ENCODE data around the gene NUFIP2. TPM values are rescaled to one million over a fixed set of nuclear protein-coding genes. Genes with fewer than 3 reads are reported as not detected.

NUFIP2 gene
- total and polyA plus RNA-seq, 10 of the 15 experiments (the other 5 are each of a cell fraction or from before 2014, with no cell fraction given) = 3.7 to 32.3 (median 14.5) TPM

DNA sequence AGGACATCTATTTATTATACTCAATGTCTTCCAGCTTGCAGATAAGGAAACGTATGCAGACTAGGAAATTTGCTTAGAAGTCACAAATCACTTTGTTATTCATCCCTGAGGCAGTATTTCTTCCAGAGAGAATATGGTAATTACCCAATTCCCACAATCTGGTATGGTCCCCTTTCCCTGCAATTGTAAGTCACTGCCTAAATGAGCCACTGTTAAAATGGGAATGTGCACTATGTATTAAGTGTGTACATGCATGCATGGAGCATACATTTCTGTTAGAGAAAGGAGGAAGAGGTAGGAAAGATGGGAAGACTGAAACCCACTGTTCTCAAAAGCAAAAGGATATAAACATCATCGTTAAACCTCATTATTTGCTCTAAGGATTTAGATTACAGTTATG is 10.0 kb downstream of the NUFIP2 start (continued):
- TF ChIP-seq, protein P1, sequence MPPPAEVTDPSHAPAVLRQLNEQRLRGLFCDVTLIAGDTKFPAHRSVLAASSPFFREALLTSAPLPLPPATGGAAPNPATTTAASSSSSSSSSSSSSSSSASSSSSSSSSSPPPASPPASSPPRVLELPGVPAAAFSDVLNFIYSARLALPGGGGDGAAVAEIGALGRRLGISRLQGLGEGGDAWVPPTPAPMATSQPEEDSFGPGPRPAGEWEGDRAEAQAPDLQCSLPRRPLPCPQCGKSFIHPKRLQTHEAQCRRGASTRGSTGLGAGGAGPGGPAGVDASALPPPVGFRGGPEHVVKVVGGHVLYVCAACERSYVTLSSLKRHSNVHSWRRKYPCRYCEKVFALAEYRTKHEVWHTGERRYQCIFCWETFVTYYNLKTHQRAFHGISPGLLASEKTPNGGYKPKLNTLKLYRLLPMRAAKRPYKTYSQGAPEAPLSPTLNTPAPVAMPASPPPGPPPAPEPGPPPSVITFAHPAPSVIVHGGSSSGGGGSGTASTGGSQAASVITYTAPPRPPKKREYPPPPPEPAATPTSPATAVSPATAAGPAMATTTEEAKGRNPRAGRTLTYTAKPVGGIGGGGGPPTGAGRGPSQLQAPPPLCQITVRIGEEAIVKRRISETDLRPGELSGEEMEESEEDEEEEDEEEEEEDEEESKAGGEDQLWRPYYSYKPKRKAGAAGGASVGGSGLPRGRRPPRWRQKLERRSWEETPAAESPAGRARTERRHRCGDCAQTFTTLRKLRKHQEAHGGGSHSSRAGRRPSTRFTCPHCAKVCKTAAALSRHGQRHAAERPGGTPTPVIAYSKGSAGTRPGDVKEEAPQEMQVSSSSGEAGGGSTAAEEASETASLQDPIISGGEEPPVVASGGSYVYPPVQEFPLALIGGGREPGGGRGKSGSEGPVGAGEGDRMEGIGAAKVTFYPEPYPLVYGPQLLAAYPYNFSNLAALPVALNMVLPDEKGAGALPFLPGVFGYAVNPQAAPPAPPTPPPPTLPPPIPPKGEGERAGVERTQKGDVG (CRISPR knock-in tag; IDR thresholded peaks at IDR 0.05) = no peak
- TF ChIP-seq EGR1 (IDR thresholded peaks at IDR 0.05; ENCODE audit: borderline replicate concordance in 1 of 2, low read depth in 2 of 2, low read length in 2 of 2) (no peak), MEF2A (IDR thresholded peaks at IDR 0.05; ENCODE audit: insufficient read depth, low read depth, low read length) (no peak)

DNA sequence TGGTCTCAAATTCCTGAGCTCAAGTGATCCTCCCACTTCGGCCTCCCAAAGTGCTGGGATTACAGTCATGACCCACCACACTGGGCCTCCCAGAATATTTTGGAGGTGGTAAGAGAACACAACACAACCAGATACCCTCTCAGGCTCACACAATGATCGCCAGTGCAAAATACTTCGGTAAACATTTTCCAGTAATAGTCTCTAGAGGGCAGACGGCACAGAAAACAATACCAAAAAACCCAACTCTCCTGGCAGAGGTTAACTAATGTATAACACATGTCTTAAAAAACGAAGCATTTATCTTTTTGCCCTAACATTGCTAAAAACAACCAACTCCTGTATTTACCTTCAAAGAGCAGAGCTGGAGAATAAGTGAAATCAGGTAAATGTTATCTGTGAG is 10.5 kb downstream of the NUFIP2 start:
- Histone ChIP-seq H3K27ac (ENCODE audit: control insufficient read depth, insufficient read depth) (no peak overlapping the region), H3K4me1 (ENCODE audit: control insufficient read depth, insufficient read depth, low read length) (no peaks in the 10 kb centered on the region), H3K27me3 (replicated peaks in 1 of 2; ENCODE audit: control insufficient read depth in 2 of 2, insufficient read depth in 2 of 2, low read length in 1 of 2) (no peaks in the 10 kb centered on the region), H3K4me2 (ENCODE audit: control insufficient read depth, insufficient read depth) (peak overlapping the region; percentile 9; the same call in 1 of the 2 replicates), H4K20me1 (ENCODE audit: control insufficient read depth, insufficient read depth) (no peaks in the 10 kb centered on the region; the same call in 1 of the 2 replicates), H3K79me2 (ENCODE audit: control insufficient read depth, insufficient read depth, low read length) (peaks cover 89% of the 10 kb centered on the region), H3K4me3 (0 out of 2 replicates have a peak overlapping the region, but pooled peaks have one; percentile 22), H2AFZ (ENCODE audit: control insufficient read depth, low read depth, low read length) (no peak overlapping the region), H3K9ac (ENCODE audit: control insufficient read depth, insufficient read depth, low read length) (no peak overlapping the region), H3K9me3 (replicated peaks; ENCODE audit: control insufficient read depth, insufficient read depth, low read length) (peaks cover 33% of the 10 kb centered on the region), H3K36me3 (ENCODE audit: control insufficient read depth in 2 of 2, insufficient read depth in 2 of 2, low read length in 1 of 2) (peaks cover 12 to 37% of the 10 kb centered on the region in 2 experiments)
- BruUV-seq (replicated peaks) = no TSS peak
- RAD21 ChIA-PET (ENCODE audit: unreplicated experiment) = interaction anchor here (1.0 kb wide), 1 partner anchor 11 kb away, joined by 4 read pairs; the partner anchor contains the start of gene NUFIP2
- WGBS (ENCODE audit: insufficient coverage, insufficient replicate concordance, low lambda C conversion rate, missing lambda C conversion rate) = 62% methylated on average over 5 of the region's 5 CpGs
- in situ Hi-C loops (cut with MboI) = no loop called here
- DNase-seq (ENCODE audit: low read depth, low spot score) = no peak
- intact Hi-C loops (cut with micrococcal nuclease; ENCODE audit: unreplicated experiment) = no loop called here
- POLR2A ChIA-PET = interaction anchor here (1.2 kb wide), 1 partner anchor 10 kb away, joined by 3 read pairs; no protein-coding TSS in a partner anchor
- SMC1A ChIA-PET (ENCODE audit: uncharacterized antibody, unreplicated experiment) = interaction anchor here (1.4 kb wide), 1 partner anchor 9 kb away, joined by 4 read pairs; no protein-coding TSS in a partner anchor
- TF ChIP-seq EED (IDR thresholded peaks at IDR 0.05; ENCODE audit: low read depth) (no peak), CHD4 (IDR thresholded peaks at IDR 0.05) (no peak), CEBPB (IDR thresholded peaks at IDR 0.05; ENCODE audit: borderline replicate concordance in 1 of 2, low read depth in 2 of 2, low read length in 2 of 2) (no peak), RAD21 (IDR thresholded peaks at IDR 0.05; ENCODE audit: insufficient read depth, low read depth, low read length) (no peak), YBX1 (IDR thresholded peaks at IDR 0.05) (no peak)
- TF ChIP-seq, protein P2, sequence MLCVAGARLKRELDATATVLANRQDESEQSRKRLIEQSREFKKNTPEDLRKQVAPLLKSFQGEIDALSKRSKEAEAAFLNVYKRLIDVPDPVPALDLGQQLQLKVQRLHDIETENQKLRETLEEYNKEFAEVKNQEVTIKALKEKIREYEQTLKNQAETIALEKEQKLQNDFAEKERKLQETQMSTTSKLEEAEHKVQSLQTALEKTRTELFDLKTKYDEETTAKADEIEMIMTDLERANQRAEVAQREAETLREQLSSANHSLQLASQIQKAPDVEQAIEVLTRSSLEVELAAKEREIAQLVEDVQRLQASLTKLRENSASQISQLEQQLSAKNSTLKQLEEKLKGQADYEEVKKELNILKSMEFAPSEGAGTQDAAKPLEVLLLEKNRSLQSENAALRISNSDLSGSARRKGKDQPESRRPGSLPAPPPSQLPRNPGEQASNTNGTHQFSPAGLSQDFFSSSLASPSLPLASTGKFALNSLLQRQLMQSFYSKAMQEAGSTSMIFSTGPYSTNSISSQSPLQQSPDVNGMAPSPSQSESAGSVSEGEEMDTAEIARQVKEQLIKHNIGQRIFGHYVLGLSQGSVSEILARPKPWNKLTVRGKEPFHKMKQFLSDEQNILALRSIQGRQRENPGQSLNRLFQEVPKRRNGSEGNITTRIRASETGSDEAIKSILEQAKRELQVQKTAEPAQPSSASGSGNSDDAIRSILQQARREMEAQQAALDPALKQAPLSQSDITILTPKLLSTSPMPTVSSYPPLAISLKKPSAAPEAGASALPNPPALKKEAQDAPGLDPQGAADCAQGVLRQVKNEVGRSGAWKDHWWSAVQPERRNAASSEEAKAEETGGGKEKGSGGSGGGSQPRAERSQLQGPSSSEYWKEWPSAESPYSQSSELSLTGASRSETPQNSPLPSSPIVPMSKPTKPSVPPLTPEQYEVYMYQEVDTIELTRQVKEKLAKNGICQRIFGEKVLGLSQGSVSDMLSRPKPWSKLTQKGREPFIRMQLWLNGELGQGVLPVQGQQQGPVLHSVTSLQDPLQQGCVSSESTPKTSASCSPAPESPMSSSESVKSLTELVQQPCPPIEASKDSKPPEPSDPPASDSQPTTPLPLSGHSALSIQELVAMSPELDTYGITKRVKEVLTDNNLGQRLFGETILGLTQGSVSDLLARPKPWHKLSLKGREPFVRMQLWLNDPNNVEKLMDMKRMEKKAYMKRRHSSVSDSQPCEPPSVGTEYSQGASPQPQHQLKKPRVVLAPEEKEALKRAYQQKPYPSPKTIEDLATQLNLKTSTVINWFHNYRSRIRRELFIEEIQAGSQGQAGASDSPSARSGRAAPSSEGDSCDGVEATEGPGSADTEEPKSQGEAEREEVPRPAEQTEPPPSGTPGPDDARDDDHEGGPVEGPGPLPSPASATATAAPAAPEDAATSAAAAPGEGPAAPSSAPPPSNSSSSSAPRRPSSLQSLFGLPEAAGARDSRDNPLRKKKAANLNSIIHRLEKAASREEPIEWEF (IDR thresholded peaks at IDR 0.05; ENCODE audit: insufficient replicate concordance, low read depth, low read length) = no peak
- CTCF ChIA-PET = interaction anchor here (0.7 to 1.0 kb wide), 3 partner anchors 7 to 385 kb away, joined by 3 read pairs; no protein-coding TSS in a partner anchor
- no peak for FAIRE-seq
- peak; percentile 53 for ATAC-seq
